ENCODE measurements around the gene PLK4. TPM values are rescaled to one million over a fixed set of nuclear protein-coding genes. Genes with fewer than 3 reads are reported as not detected.

Gene PLK4
- total RNA-seq, 1 experiment from 2014 or later = 21.4 TPM

DNA sequence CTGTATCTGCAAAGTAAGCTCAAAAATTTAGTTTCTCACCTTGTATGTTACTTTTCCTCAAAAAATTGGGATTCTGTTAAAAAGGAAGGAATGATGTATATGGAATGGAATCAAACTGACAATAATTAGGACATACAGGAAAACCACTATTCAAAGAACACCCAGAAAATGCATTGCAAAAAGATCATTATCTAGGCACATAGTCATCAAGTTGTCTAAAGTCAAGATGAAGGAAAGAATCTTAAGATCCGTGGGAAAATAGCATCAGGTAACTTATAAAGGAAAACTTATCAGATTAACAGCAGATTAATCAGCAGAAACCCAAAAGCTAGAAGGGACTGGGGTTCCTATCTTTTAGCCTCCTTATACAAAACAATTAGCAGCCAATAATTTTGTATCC lies 23.1 kb upstream of the PLK4 start:
- no peak for ATAC-seq
- ChIA-PET CTCF (no interaction called here), POLR2A (interaction anchor here (0.6 to 0.7 kb wide), 2 partner anchors 53 to 116 kb away, joined by 4 read pairs; no protein-coding TSS in a partner anchor)
- DNase-seq (ENCODE audit: low read depth, low spot score) = no peak
- intact Hi-C loops (cut with micrococcal nuclease; ENCODE audit: unreplicated experiment) = no loop called here
- peak overlapping the region; percentile 68; the same call in 1 of the 2 replicates for H3K27ac ChIP-seq (ENCODE audit: low read length)
- TF ChIP-seq, protein P1, sequence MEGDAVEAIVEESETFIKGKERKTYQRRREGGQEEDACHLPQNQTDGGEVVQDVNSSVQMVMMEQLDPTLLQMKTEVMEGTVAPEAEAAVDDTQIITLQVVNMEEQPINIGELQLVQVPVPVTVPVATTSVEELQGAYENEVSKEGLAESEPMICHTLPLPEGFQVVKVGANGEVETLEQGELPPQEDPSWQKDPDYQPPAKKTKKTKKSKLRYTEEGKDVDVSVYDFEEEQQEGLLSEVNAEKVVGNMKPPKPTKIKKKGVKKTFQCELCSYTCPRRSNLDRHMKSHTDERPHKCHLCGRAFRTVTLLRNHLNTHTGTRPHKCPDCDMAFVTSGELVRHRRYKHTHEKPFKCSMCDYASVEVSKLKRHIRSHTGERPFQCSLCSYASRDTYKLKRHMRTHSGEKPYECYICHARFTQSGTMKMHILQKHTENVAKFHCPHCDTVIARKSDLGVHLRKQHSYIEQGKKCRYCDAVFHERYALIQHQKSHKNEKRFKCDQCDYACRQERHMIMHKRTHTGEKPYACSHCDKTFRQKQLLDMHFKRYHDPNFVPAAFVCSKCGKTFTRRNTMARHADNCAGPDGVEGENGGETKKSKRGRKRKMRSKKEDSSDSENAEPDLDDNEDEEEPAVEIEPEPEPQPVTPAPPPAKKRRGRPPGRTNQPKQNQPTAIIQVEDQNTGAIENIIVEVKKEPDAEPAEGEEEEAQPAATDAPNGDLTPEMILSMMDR (IDR thresholded peaks at IDR 0.05) = no peak
- TF ChIP-seq POLR2AphosphoS5 (IDR thresholded peaks at IDR 0.05; ENCODE audit: low read depth, low read length) (no peak), SIN3A (IDR thresholded peaks at IDR 0.05; ENCODE audit: borderline replicate concordance, insufficient read depth, low read depth, low read length) (no peak), TCF7L2 (IDR thresholded peaks at IDR 0.05; ENCODE audit: low read depth, low read length) (no peak)
- TF ChIP-seq, protein P2, sequence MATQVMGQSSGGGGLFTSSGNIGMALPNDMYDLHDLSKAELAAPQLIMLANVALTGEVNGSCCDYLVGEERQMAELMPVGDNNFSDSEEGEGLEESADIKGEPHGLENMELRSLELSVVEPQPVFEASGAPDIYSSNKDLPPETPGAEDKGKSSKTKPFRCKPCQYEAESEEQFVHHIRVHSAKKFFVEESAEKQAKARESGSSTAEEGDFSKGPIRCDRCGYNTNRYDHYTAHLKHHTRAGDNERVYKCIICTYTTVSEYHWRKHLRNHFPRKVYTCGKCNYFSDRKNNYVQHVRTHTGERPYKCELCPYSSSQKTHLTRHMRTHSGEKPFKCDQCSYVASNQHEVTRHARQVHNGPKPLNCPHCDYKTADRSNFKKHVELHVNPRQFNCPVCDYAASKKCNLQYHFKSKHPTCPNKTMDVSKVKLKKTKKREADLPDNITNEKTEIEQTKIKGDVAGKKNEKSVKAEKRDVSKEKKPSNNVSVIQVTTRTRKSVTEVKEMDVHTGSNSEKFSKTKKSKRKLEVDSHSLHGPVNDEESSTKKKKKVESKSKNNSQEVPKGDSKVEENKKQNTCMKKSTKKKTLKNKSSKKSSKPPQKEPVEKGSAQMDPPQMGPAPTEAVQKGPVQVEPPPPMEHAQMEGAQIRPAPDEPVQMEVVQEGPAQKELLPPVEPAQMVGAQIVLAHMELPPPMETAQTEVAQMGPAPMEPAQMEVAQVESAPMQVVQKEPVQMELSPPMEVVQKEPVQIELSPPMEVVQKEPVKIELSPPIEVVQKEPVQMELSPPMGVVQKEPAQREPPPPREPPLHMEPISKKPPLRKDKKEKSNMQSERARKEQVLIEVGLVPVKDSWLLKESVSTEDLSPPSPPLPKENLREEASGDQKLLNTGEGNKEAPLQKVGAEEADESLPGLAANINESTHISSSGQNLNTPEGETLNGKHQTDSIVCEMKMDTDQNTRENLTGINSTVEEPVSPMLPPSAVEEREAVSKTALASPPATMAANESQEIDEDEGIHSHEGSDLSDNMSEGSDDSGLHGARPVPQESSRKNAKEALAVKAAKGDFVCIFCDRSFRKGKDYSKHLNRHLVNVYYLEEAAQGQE (IDR thresholded peaks at IDR 0.05; ENCODE audit: insufficient read depth in 1 of 2, low read depth in 2 of 2, low read length in 1 of 2) = no peak
- no peak overlapping the region for H3K4me3 ChIP-seq (ENCODE audit: low read depth in 2 of 2, low read length in 2 of 2)
- in situ Hi-C loops (cut with HindIII; ENCODE audit: low pct_unique_long_range_greater_than_20kb, low sequenced_read_pairs) = no loop called here
- H3K36me3 ChIP-seq (ENCODE audit: control insufficient read depth, insufficient read depth, low read length) = no peaks in the 10 kb centered on the region
- H3K27me3 ChIP-seq (ENCODE audit: control insufficient read depth, insufficient read depth, low read length) = no peaks in the 10 kb centered on the region
- no peaks in the 10 kb centered on the region; the same call in 1 of the 2 replicates for H3K9me3 ChIP-seq (ENCODE audit: control insufficient read depth, insufficient read depth, low read depth, low read length)
- H3K4me1 ChIP-seq (ENCODE audit: control insufficient read depth, insufficient read depth, low read length) = peaks cover 7% of the 10 kb centered on the region
- no TSS peak for BruUV-seq (replicated peaks)

DNA sequence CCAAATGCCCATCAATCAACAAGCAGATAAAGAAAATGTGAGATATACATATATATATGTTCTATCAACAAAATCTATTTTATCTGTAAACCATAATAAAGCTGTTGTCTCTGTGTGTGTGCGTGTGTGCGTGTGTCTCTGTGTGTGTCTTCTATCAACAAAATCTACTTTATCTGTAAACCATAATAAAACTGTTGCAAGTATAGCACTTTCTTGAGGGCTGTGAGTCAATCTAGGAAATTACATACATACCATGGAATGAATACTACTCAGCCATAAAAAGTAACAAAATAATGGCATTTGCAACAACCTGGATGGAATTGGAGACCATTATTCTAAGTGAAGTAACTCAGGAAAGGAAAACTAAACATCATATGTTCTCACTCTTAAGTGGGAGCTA lies 12.5 kb upstream of the PLK4 start:
- H3K27me3 ChIP-seq (ENCODE audit: control insufficient read depth, insufficient read depth, low read length) = no peaks in the 10 kb centered on the region
- H3K9me3 ChIP-seq (ENCODE audit: control insufficient read depth, insufficient read depth, low read depth, low read length) = no peaks in the 10 kb centered on the region
- peaks cover 4% of the 10 kb centered on the region; the same call in 1 of the 2 replicates for H3K4me1 ChIP-seq (ENCODE audit: control insufficient read depth, insufficient read depth, low read length)
- DNase-seq (ENCODE audit: low read depth, low spot score) = no peak
- in situ Hi-C loops (cut with HindIII; ENCODE audit: low pct_unique_long_range_greater_than_20kb, low sequenced_read_pairs) = no loop called here
- no peak overlapping the region for H3K4me3 ChIP-seq (ENCODE audit: low read depth in 2 of 2, low read length in 2 of 2)
- H3K27ac ChIP-seq (ENCODE audit: low read length) = no peak overlapping the region
- no peak for TF ChIP-seq TCF7L2 (IDR thresholded peaks at IDR 0.05; ENCODE audit: low read depth, low read length)
- TF ChIP-seq, protein P2 (IDR thresholded peaks at IDR 0.05; ENCODE audit: insufficient read depth in 1 of 2, low read depth in 2 of 2, low read length in 1 of 2) = no peak
- no peak for TF ChIP-seq SIN3A (IDR thresholded peaks at IDR 0.05; ENCODE audit: borderline replicate concordance, insufficient read depth, low read depth, low read length)
- TF ChIP-seq, protein P1 (IDR thresholded peaks at IDR 0.05) = no peak
- TF ChIP-seq POLR2AphosphoS5 (IDR thresholded peaks at IDR 0.05; ENCODE audit: low read depth, low read length) = no peak
- ATAC-seq = no peak
- ChIA-PET POLR2A (no interaction called here), CTCF (no interaction called here)
- intact Hi-C loops (cut with micrococcal nuclease; ENCODE audit: unreplicated experiment) = no loop called here
- no peaks in the 10 kb centered on the region for H3K36me3 ChIP-seq (ENCODE audit: control insufficient read depth, insufficient read depth, low read length)
- BruUV-seq (replicated peaks) = no TSS peak
